SK-MEL-5 (cell line): Measurements from ENCODE around the gene PRKCSH. TPM values are rescaled to one million over a fixed set of nuclear protein-coding genes. Genes with fewer than 3 reads are reported as not detected.
A peak's percentile ranks its signal among the peaks of the same experiment; 100 is the strongest.
"Not testable (repeated sequence)": the region's sequence is repeated elsewhere in the genome, so short reads cannot be mapped to it uniquely, and the experiment has no call there.

ENCODE experiments used
- DNase-seq: peaks from one replicate; pipeline ENCODE4 v3.0.0-alpha.2; 2016; ENCODE audit warnings: low read depth, low spot score
- in situ Hi-C: cut with HindIII; loops from 2 replicates; pipeline ENCODE4 v1.10.0; 2016; ENCODE audit warnings: low sequenced_read_pairs, high pct_unique_total_duplicates, low pct_unique_long_range_greater_than_20kb
- total RNA-seq: library from RNA; depleted of rRNA; stranded (reverse); fragments of >200 nt; shearing (Covaris generic); gene quantifications from 2 replicates; pipeline ENCODE4 v1.2.3, GENCODE V29; 2014

PRKCSH gene
- total RNA-seq, 1 experiment from 2014 or later, result 93.9 TPM

DNA sequence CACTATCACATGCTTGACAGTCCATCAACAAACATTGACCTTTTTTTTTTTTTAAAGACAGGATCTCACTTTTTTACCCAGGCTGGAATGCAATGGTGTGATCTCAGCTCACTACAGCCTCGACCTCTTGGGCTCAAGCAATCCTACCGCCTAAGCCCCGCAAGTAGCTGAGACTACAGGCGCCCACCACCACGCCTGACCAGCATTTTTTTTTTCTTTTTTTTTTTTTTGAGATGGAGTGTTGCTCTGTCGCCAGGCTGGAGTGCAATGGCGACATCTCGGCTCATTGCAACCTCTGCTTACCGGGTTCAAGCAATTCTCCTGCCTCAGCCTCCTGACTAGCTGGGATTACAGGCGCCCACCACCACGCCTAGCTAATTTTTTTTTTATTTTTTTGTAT lies 23.5 kb downstream of the PRKCSH start:
- in situ Hi-C loops, DNase-seq: not testable (repeated sequence)

DNA sequence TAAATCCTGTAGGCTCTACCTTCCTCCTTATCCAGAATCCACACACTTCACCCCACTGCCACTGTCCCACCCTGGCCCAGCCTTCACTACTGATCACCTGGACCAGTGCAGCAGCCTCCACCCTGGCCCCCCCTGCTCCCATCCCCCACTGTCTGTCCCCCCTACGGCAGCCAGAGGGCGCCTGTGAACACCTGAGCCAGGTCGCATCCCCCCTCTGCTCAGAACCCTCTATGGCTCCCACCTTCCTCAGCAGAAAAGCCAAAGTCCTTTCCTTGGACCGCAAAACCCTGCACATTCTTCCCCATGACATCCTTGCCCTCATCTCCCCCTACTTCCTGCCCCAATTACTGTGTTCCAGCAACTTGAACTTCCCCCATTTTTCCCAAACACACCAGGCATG lies 24.8 kb downstream of the PRKCSH start:
- in situ Hi-C loops, result no loop called here
- DNase-seq, result no peak

DNA sequence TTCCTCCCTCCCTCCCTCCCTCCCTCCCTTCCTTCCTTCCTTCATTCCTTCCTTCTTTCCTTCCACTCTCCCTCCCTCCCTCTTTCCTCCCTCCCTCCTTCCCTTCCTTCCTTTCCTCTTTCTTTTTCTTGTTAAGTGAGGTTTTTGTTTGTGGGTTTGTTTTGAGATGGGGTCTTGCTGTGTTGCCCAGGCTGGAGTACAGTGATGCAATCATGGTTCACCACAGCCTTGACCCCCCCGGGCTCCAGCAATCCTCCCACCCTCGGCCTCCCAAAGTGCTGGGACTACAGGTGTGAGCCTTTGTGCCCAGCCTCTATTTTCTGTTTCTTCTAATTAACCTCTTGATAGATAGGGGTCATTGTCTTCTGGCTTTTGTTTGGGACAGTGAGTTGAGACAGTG lies 26.0 kb downstream of the PRKCSH start:
- in situ Hi-C loops, result no loop called here
- DNase-seq, result no peak

DNA sequence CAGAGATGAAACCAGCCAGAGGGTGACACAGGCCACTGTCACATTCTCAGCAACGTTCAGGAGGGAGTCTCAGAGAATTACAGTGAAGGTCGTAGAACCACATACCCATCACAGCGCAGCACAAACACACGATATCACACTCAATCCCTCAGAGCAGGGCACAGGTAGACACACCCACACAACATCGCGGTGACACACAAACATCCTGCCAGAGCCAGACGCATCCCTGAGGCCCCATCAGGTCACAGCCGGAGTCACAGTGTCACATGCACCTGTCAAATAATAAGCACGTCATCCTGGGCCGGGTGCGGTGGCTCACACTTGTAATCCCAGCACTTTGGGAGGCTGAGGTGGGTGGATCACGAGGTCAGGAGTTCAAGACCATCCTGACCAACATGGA lies 28.0 kb downstream of the PRKCSH start:
- DNase-seq, result no peak
- in situ Hi-C loops, result no loop called here

DNA sequence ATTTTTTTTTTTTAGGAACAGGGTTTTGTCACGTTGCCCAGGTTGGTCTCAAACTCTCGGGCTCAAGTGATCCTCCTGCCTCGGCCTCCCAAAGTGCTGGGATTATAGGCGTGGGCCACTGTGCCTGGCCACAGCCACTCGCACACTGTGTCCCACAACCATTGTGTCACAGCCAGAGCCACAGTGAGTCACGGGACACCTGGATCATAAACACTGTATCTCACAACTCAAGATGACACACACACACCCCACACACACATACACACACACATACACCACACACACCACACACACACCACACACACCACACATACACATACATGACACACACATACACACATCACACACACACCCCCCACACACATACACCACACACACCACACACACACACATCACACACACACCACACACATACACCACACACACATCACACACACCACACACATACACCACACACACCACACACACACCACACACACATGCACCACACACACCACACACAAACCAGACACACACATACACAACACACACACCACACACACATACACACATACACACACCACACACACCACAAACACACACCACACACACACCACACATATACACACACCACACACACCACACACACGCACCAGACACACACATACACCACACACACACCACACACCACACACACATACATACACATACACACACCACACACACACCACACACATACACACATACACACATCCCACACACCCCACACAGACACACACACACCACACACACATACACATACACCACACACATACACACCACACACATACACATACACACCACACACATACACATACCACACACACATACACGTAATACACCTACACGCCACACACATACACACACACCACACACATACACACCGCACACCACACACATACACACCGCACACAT lies 29.2 kb downstream of the PRKCSH start:
- DNase-seq, result no peak
- in situ Hi-C loops, result no loop called here

DNA sequence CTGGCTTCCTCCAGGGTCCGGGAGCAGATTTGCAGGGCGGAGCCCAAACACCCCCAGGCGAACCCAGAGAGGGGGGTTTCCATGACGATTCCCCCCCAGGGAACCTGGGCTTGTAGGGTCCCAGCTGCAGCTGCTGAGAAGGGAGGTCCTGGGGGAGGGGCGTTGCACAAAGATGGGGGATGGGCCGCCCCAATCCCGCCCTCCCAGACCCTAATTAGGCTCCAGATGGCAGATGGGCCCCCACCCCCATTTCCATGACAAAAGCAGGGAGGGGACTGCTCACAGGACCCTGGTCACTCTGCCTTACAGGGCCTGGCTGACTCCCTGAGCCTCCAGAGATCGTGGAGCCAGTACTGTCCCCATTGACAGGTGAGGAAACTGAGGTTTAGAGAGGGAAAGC lies 30.2 kb downstream of the PRKCSH start:
- no peak for DNase-seq
- in situ Hi-C loops, result no loop called here

DNA sequence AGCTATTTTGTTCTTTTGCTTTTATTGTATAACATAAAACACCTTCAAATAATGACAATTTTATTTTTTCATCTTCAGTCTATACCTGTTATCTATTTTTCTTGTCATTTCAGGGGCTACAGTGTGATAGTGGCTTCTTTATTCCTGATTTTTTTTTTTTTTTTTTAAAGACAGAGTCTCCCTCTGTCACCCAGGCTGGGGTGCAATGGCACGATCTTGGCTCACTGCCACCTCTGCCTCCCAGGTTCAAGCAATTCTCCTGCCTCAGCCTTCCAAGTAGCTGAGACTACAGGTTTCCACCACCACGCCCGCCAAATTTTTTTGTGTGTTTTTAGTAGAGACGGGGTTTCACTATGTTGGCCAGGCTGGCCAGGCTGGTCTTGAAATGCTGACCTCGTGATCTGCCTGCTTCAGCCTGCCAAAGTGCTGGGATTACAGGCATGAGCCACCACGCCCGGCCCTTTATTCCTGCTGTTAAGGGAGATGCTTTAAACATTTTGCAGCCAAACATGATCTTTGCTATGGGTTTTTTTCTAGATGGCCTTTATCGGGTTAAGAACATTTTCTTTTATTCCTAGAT lies 32.9 kb downstream of the PRKCSH start:
- in situ Hi-C loops, DNase-seq: not testable (repeated sequence)

DNA sequence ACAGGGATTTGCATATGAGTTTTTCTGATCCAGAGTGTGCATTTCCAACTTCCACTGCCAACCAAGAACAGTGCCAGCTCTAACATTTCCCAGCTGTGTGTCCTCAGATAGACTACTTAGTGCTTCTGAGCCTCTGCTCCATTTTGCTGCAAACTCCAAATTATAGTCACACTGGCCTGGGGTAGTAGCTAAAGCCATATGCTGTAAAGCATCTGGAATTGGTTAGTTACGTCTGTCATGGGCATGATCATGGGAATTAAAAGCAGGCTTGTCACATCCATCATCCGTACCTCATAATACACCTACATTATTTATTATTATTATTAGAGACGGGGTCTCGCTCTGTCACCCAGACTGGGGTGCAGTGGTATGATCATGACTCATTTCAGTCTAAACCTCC lies 38.3 kb downstream of the PRKCSH start:
- no peak for DNase-seq
- in situ Hi-C loops, result no loop called here

DNA sequence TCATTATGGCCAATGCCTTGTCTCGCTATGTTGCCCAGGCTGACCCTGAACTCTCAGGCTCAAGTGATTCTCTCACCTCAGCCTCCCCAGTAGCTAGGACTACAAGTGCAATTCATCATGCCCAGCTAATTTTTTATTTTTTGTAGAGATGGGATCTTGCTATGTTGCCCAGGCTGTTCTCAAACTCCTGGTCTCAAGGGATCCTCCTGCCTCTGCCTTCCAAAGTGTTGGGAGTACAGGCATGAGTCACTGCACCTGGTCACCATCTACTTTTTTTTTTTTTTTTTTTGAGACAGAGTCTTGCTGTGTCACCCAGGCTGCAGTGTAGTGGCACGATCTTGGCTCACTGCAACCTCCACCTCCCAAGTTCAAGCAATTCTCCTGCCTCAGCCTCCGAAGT lies 39.9 kb downstream of the PRKCSH start:
- in situ Hi-C loops, DNase-seq: not testable (repeated sequence)

DNA sequence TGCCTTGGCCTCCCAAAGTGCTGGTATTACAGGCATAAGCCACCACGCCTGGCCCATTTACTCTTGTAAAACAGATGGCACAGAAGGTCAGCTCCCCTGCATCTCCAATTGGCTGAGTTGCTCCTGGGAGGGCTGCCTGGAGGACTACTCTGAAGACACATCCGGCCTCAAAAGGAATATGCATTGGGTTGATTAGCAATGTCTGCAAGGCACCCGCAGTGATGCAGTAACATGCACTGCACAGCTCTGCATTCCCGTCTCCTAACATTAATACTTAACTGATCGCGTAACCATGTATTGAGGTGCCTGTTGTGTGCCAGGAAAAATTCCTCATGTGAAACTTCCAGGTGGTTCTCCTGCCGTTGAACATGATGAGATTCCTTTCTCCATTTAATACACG lies 40.4 kb downstream of the PRKCSH start:
- DNase-seq, result no peak
- in situ Hi-C loops, result no loop called here

DNA sequence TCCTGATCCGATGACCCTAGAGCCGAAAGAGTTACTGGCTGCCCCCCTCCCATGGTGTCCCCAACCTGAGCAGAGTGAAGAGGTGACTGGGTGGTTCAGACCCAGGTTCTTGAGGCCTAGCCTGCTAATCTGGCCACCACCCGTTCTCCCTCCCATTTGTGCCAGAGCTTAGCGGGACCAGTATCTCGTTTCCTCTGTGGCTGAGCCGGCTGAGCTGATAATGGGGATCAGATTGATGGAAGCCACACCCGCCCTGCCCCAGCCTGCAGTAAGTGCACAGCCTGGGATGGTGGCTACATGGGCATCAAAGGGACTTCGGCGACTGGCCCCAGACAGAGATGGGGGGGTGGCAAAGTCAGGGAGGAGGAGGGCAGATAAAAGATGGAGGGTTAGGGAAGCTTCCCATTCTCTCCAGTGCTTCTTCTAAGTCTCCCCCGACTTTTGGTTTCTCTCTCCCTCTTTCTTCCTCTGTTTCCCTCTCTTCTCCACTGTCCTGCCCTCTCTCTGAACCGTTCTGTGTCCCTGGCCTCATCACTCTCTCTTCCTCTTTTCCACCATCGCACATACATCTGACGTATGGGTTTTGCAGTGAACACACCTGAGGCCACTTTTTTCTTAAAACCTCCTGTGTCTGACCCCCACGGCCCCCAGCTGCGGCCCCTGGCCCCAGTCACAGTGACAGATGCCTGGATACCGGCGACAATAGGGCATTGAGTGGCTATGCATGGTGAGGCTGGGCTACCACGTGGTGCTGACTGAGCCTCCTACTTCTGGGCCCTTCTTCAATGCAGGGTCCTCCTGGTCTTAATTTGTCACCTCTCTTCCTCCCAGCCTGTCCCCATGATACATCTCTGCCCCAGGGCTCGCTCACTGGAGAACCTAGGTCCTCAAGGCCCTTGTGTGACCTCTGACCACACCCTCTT lies 43.0 kb downstream of the PRKCSH start:
- no peak for DNase-seq
- in situ Hi-C loops, result no loop called here

DNA sequence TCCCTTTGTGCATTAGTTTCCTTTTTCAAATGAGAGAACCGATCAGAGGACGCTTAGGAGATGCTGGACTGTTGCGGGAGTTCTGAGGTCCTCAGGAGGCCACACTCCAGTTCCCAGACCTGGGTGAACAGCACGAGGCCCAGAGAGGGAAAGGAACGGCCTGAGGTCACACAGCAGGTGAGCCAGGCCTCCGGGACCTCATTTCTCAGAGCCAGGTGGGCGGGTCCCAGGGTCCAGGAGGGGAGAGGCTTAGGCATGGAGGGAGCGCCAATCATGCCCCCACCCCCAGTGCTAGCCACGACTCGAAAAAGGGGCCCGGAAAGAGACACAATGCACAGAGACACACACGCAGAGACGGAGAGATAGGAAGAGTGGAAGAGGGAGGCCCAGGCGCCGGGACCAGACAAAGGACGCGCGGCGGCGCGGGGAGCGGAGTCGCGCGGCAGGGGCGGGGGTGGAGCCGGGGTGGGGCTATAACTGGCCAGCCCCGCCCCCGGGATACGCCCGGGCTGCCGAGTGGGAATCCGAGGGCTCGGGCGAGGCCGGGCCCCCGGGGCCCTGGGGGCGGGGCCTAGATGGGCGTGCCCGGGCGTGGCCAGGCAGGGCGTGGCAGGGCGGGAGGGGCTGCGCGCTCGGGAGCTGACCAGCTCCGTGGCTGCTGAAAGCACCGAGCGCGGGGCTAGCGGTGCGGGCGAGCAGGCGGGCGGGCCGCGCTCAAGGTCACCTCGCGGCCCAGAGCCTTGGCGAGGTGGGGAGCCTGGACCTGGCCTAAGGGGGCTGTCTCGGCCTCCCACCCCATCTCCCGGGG lies 43.9 kb downstream of the PRKCSH start:
- in situ Hi-C loops, result no loop called here

DNA sequence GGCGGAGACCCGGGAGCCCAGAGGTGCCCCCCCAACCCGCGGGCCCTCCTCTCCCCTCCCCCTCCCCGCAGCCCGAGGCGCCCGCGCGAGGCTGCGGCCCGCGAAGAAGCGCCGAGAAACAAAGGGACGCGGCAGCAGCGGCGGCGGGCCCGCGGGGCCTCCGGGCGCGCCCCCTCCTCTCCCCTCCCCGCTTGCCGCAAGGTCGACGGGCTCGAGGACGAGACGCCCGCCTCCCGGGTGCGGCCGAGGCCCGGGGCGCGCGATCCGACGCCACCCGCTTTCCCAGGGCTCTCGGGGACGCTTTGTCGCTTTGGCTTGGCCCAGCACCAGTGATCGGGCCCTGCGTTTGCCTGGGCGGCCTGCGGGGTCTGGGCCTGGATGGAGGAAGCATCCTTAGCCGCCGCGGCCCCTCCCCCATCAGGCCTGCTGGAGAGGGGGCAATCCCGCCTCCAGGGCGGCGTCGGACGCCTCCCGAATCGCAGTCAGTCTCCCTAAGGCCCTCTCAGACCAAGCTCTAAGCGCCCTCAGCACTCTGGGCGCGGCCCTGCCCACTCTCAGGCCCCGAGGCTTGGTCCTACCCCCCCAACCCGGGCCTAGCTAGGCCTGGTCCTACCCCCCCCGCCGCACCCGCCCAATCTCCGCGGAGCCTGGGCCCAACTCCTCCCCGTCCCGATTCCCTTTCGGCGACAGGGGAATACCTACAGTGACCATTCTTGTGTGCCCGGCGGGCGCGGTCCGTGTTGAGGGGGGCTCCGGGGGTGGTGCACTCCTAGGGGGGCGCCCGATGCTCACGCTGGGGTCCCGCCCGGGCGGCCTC lies 44.7 kb downstream of the PRKCSH start:
- no peak for DNase-seq
- in situ Hi-C loops, result no loop called here

More for the DNA sequence above, 43.9 kb downstream of the PRKCSH start:
- peak; percentile 10 for DNase-seq

DNA sequence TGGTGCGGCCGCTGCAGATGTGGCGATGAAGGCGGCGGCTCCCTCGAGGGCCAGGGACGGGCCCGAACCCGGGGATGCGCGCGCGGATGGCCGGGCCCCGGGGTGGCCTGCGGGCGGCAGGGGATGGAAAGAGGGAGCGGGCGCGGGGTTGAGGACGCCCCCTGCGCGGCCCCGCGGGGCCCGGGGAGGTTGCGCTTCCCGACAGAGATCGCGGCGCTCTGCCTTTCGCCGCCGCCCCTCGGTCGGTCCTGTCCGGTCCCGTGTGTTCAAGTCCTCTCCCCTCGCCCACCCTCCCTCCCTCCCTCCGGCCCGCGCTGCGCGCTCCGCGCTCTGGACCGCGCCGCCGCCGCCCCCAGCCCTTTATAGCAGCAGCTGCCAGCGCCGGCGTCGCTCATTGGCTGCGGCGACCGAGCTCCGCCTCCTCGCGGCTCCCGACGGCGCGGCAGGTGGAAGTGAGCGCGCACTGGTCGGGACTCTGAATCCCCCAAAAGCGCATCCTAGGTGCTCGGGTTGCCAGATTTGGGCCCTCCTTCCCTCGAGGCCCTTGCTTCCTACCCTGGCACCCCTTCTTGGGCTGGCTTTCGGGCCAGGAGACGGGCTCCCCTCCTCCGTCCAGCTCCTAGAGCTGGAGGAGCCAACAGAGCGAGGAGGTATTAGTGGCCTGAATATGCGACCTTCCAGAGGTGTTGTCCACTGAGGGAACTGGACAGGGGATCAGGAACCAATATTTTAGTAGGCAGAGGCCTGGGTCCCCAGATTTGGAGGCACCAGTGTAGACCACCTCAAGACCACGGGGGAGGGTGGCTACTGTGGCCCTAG lies 45.5 kb downstream of the PRKCSH start, which contains the start of gene ELAVL3:
Gene ELAVL3 (minus strand): TSS at position 332 of the 819 bp plus-strand sequence. CDS start 438 bp downstream, outside the sequence.
- in situ Hi-C loops, result no loop called here
- DNase-seq, result peak; percentile 13

DNA sequence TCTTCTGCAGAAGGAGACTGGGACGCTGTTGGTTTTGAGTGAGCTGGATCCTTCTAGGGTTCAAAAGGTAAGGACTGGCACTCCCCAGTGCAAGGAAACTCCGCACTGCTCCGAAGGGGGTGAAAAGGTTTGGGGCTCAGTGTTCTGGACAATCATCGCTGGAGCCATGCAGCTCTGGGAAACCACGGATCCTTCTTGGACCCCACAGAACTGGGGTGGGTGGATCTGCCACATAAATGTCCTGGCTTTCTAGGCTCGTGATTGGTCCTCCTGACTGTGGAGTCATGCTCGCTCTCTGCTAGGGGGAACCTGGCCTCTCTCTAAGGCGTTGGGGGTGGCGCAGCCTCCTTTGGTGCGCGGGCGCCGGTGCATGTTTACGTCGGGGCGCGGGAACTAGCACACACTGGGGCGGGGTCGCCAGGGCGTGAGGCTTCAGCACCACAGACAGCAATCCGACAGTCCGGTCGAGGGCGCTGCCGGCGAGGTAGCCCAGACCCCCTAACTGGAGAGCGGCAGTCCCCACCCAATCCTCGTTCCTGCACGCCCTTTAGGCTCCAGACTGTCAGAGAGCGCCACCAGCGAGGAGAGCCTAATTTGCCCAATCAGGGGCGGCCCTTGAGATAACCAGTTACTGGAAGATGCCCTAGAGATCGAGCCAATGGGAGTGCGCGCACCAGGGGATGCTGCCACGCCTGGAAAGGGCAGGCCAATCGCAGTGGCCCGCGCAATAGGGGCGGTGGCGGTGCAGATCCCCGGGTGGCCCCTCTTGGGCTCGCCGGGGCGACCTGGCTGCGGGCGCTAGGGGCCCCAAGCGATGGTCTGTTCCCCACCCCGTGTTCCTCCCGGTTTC lies 46.3 kb downstream of the PRKCSH start:
- in situ Hi-C loops, result no loop called here
- peak; percentile 94 for DNase-seq
